GOT3 (cell line): ENCODE measurements around the gene IL17RC.
"Not testable (repeated sequence)": the region's sequence is repeated elsewhere in the genome, so short reads cannot be mapped to it uniquely, and the experiment has no call there.

ENCODE experiments used
- DNase-seq: peaks from one replicate; lab custom pipeline; 2025; ENCODE audit warnings: mixed read lengths; lab: John Stamatoyannopoulos, UW

The IL17RC gene

DNA sequence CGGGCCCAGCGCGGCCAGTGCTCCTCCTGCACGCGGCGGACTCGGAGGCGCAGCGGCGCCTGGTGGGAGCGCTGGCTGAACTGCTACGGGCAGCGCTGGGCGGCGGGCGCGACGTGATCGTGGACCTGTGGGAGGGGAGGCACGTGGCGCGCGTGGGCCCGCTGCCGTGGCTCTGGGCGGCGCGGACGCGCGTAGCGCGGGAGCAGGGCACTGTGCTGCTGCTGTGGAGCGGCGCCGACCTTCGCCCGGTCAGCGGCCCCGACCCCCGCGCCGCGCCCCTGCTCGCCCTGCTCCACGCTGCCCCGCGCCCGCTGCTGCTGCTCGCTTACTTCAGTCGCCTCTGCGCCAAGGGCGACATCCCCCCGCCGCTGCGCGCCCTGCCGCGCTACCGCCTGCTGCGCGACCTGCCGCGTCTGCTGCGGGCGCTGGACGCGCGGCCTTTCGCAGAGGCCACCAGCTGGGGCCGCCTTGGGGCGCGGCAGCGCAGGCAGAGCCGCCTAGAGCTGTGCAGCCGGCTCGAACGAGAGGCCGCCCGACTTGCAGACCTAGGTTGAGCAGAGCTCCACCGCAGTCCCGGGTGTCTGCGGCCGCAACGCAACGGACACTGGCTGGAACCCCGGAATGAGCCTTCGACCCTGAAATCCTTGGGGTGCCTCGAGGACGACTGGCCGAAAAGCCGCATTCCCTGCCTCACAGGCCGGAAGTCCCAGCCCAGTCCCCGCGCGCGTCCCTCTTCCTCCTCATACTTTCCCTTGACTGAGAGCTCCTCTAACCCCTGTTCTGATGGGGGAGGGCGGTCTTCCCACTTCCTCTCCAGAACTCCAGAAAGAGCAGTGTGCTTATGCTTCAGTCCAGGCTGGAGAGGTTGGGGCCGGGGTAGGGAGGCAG, 1.4 kb upstream of the IL17RC start:
- DNase-seq, result no peak

DNA sequence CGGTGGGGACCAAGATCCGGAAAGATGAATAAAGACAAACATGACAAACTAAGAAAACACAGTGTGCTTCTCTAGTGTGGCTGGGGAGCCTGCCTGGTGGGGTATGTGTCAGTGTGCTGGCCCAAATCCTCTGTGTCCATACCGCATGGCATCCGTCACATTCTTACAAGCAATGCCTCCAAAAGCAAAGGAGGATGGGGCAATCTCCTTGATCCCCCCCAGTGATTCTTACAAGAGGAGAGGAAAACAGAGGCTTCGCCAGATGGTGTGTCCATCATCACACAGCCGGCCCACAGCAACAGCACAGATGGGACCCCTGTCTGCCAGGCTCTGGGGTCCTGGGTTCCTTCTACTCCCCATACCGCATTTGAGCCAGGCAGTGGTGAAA, 558 bp upstream of the IL17RC start:
- DNase-seq, result no peak

- DNase-seq, result no peak
Measured at GRCh38 chr3:9917820-9918219, 922 bp downstream of the IL17RC start.

GRCh38 chr3:9918261-9919038, 1.6 kb downstream of the IL17RC start:
- no peak for DNase-seq

- DNase-seq, result no peak
Measured at GRCh38 chr3:9928158-9928557, 11.3 kb downstream of the IL17RC start.

DNA sequence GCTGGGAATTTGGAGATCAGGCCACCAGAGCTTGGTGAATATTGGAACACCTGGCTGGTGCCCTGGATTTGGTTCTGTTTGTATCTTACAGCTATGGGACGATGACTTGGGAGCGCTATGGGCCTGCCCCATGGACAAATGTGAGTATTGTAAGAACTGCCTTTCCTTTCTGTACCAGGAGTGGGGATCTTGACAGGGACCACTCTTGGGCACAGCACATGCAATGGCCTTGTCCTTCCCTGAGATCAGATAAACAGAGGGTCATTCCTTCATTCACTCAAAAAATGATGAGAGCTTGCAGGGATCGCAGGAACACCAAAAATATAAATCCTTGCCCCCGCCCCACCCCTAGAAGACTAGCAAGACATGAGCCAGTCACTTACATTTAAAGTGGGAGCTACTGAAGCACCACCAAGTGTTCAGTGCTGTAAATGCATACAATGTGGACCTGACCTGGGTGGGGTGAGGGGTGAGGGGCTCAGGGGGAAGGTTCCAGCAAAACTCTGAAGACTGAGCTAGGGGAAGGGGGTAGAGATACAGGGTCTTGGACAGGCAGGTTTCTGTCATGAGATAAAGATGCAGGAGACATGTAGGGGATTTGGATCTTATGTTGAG, 14.0 kb downstream of the IL17RC start:
- DNase-seq, result no peak

GRCh38 chr3:9932535-9932842, 15.6 kb downstream of the IL17RC start:
- no peak for DNase-seq

DNA sequence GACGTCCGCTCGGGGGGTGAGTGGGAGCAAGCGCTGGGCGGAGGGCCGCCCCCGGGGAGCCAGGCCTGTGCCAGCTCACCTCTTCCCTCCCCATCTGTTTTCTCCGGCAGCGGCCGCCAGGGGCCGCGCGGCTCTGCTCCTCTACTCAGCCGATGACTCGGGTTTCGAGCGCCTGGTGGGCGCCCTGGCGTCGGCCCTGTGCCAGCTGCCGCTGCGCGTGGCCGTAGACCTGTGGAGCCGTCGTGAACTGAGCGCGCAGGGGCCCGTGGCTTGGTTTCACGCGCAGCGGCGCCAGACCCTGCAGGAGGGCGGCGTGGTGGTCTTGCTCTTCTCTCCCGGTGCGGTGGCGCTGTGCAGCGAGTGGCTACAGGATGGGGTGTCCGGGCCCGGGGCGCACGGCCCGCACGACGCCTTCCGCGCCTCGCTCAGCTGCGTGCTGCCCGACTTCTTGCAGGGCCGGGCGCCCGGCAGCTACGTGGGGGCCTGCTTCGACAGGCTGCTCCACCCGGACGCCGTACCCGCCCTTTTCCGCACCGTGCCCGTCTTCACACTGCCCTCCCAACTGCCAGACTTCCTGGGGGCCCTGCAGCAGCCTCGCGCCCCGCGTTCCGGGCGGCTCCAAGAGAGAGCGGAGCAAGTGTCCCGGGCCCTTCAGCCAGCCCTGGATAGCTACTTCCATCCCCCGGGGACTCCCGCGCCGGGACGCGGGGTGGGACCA, 16.1 kb downstream of the IL17RC start:
- DNase-seq, result peak; percentile 21

- peak; percentile 81 for DNase-seq
Measured at GRCh38 chr3:9933561-9934234, 16.8 kb downstream of the IL17RC start, which contains the start of gene CRELD1. CRELD1 (plus strand) TSS chr3:9933834; CDS start chr3:9934439, 605 bp downstream.

- no peak for DNase-seq
Measured at GRCh38 chr3:9934235-9934621, 17.3 kb downstream of the IL17RC start.

GRCh38 chr3:9934993-9935392, 18.1 kb downstream of the IL17RC start:
- no peak for DNase-seq

- DNase-seq, result no peak
Measured at GRCh38 chr3:9935966-9936510, 19.1 kb downstream of the IL17RC start.

DNA sequence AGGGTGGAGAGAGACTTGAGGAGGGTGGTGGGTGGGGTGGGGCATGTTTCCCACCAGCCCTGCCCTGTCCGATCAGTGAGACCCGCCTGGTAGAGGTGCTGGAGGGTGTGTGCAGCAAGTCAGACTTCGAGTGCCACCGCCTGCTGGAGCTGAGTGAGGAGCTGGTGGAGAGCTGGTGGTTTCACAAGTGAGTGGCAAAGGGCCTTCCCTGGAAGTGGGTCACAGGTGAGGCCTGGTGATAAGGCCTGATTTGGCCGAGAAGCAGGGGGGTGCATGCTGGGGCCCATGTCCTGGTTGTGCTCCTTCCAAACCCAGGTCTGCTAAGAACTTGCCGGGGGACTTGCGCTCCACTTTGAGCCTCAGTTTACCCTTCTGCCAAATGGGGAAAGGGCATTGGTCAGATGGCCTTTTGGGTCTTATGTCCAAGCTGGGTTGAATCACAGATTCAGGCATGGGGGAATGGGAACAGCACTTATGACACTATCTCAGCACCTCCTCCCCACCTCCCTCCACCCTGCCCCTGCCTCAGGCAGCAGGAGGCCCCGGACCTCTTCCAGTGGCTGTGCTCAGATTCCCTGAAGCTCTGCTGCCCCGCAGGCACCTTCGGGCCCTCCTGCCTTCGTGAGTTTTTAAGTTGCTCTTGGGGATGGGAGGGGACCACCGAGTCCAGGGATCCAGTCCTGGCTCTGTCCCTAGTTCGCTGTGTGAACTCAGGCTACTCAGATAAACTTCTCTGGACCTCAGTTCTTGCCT, 20.8 kb downstream of the IL17RC start:
- no peak for DNase-seq

DNA sequence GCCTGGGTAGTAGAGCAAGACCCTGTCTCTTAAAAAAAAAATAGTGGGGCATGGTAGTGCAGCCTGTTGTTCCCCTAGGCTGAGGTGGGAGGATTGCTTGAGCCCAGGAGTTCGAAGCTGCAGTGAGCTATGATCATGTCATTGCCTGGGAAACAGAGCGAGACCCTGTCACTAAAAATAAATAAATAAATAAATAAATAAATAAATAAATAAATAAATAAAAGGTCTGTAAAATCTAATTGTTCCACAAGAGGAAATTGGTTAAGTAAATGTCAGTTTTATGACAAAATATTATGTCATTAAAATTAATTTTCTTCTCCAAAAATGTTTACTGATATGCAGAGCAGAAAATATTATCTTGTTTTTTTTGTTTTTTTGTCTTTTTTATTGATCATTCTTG, 22.1 kb downstream of the IL17RC start:
- DNase-seq, result no peak

DNA sequence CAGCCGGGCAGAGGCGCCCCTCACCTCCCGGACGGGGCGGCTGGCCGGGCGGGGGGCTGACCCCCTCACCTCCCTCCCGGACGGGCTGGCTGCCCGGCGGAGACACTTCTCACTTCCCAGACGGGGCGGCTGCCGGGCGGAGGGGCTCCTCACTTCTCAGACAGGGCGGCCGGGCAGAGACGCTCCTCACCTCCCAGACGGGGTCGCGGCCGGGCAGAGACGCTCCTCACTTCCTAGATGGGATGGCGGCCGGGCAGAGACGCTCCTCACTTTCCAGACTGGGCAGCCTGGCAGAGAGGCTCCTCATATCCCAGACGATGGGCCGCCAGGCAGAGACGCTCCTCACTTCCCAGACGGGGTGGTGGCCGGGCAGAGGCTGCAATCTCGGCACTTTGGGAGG, 23.0 kb downstream of the IL17RC start:
- not testable (repeated sequence) for DNase-seq

DNA sequence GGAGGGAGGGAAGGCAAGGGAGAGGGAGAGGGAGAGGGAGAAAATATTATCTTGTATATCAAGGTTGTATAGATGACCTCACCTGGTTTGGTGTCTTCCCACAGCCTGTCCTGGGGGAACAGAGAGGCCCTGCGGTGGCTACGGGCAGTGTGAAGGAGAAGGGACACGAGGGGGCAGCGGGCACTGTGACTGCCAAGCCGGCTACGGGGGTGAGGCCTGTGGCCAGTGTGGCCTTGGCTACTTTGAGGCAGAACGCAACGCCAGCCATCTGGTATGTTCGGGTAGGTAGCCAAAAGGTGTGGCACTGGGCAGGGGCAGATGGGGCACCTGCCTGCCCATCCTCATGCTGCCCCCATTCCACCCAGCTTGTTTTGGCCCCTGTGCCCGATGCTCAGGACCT, 23.8 kb downstream of the IL17RC start:
- no peak for DNase-seq

GRCh38 chr3:9942164-9942563, 25.3 kb downstream of the IL17RC start:
- DNase-seq, result no peak

GRCh38 chr3:9942934-9943690, 26.2 kb downstream of the IL17RC start:
- DNase-seq, result no peak

GRCh38 chr3:9944271-9944670, 27.4 kb downstream of the IL17RC start:
- DNase-seq, result no peak

DNA sequence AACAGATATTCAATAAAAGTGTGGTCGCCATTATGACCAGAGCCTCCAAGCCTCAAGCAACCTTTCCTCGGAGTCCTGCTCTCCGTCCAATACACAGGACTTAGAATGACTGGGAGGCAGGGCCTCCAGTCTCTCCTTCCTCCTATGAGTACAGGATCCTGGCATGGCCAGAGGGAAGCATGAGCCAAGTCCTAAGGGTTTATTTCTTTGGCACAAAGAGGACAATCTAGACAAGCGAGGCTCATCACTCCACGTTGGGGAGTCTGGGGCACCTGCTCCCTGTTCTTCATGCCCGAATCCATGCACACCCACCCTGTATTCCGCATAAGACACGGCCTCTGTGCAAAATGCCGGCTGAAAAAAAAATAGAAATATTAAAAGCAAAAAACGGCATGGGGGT, 28.5 kb downstream of the IL17RC start:
- no peak for DNase-seq
